Mucosa of descending colon (tissue), 3 donors: ENCODE results near the gene HAPLN3. TPM values are rescaled to one million over a fixed set of nuclear protein-coding genes. Genes with fewer than 3 reads are reported as not detected.

Experiments used
- ATAC-seq: fragments of 200-7000 bp; cut with Tn5 transposase; one replicate; pipeline ENCODE4 v1.9.1; 2020; ENCODE audit warnings: mild to moderate bottlenecking, moderate library complexity
- DNase-seq, 3 donors: peaks; one replicate each; pipeline ENCODE4 v3.0.0-alpha.2; 2020
- H3K36me3 ChIP-seq: fragments of 200-600 bp; one replicate; pipeline ENCODE4 v1.8.0; 2021; ENCODE audit warnings: low read depth, mild to moderate bottlenecking
- H3K4me1 ChIP-seq: fragments of 200-600 bp; one replicate; pipeline ENCODE4 v1.8.0; 2021; ENCODE audit warnings: low read depth, mild to moderate bottlenecking
- H3K4me3 ChIP-seq: fragments of 200-600 bp; one replicate; pipeline ENCODE4 v1.8.0; 2021; ENCODE audit warnings: mild to moderate bottlenecking
- H3K9me3 ChIP-seq: fragments of 200-600 bp; one replicate; pipeline ENCODE4 v1.8.0; 2021; ENCODE audit warnings: mild to moderate bottlenecking
- CTCF ChIP-seq: fragments of 200-600 bp; IDR thresholded peaks from one replicate; pipeline ENCODE4 v1.8.0; 2022; ENCODE audit warnings: antibody characterized with exemption, mild to moderate bottlenecking
- intact Hi-C, 2 donors: fragments of 100-400 bp; cut with DNase I in 1 of 2; cut with micrococcal nuclease in 1 of 2; formaldehyde crosslinking; loops; one replicate each; pipeline versions ENCODE4 v1.11.0 to v1.11.1; 2022; cut with DNase I, micrococcal nuclease
- total RNA-seq, 3 donors: library from RNA; stranded (reverse); fragmentation: NEBNext Ultra II Directional in 2 of 3; extraction: Animal tissue kit (Norgen Biotek cat#: 25700) in 2 of 3; gene quantifications; one replicate each; pipeline versions ENCODE4 v1.2.1 to v1.2.4, GENCODE V29; 2021 to 2023
- donor health status: DM: no; HTN: no; CAD: no; lungs with moderate emphysema.
- donor health status: DM: no; HTN: no; CAD: no.
- donor health status: DM: no; HTN: yes; CAD: no.

HAPLN3 gene
- total RNA-seq, 3 donors from 2014 or later = 2.7 to 6.7 (median 4.0) TPM

DNA sequence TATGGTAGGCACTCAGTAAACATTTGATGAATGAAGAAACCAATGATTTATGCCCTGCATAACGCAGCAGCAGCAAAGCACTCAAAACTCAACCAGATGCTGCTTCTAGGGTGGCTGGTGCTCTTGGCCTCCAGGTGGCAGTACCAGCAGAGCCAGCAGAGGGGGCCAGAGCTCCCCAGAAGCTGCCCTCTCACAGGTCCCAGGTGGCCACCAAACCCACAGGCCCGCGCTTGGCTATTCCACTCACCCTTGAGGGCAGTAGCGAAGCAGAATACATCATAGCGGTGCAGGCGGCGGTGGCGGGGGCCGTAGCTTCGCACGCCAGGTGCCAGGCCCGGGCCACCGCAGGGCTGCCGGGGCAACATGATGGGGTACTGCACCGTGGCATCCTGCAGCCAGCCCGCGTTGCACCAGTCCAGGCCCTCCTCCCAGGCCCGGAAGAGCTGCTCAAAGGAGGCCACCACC, 16.6 kb downstream of the HAPLN3 start:
- peak in 2 of 3 donors; percentile 44 to 60 for DNase-seq
- Histone ChIP-seq H3K9me3 (no peaks in the 10 kb centered on the region), H3K4me1 (no peaks in the 10 kb centered on the region), H3K4me3 (no peak overlapping the region), H3K36me3 (no peaks in the 10 kb centered on the region)
- TF ChIP-seq CTCF = peak; percentile 32
- ATAC-seq = peak; percentile 72
- intact Hi-C loops = no loop called here

DNA sequence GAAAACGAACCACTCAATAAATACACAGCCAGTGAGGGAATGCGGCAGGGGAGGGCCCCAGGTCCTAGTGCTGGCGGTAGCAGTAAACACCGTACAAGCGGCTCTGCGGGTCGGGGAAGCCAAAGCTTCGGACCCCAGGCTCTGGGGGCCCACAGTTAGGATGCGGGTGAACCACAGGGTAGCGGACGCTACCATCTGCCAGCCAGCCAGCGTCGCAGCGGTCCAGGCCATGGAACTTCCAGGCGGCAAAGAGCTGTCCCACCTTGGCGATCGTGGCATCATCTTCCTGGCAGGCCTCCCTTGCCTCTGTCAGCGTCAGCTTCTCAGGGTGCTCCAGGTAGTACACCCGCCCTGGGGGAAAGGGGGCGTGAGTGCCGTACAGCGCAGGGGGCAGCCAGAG, 17.4 kb downstream of the HAPLN3 start:
- intact Hi-C loops = no loop called here
- DNase-seq (no peak), ATAC-seq (no peak)
- Histone ChIP-seq H3K9me3 (no peaks in the 10 kb centered on the region), H3K4me3 (no peak overlapping the region), H3K4me1 (no peaks in the 10 kb centered on the region), H3K36me3 (no peaks in the 10 kb centered on the region)
- no peak for TF ChIP-seq CTCF

- Histone ChIP-seq H3K4me3 (no peak overlapping the region), H3K4me1 (no peaks in the 10 kb centered on the region), H3K36me3 (no peaks in the 10 kb centered on the region), H3K9me3 (no peaks in the 10 kb centered on the region)
- ATAC-seq (no peak), DNase-seq (no peak)
- intact Hi-C loops = no loop called here
- no peak for TF ChIP-seq CTCF
Measured at GRCh38 chr15:88877415-88877814, 17.9 kb downstream of the HAPLN3 start.

- Histone ChIP-seq H3K36me3 (no peaks in the 10 kb centered on the region), H3K4me1 (no peaks in the 10 kb centered on the region), H3K9me3 (no peaks in the 10 kb centered on the region), H3K4me3 (no peak overlapping the region)
- intact Hi-C loops = no loop called here
- ATAC-seq = no peak
- no peak for TF ChIP-seq CTCF
- DNase-seq = no peak
Measured at GRCh38 chr15:88876573-88876972, 18.8 kb downstream of the HAPLN3 start.

DNA sequence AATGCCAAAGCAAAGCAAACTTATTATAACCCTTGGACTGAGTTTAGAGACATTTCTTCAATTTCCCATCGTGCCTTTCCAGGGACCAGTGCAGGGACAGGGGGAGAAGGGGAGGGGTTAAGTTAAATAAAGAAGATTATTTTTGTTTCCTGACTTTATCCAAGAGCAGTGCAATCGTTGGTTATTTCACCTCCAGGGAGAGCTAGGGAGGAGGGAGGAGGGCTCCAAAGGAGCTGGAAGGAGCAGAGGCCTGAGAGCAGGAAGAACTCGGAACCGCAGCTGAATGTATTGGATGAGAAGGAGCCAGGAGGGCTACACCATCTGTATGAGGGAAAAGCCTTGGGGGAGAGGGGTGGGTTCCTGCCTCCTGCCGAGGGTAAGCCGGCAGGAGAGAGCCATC, 20.7 kb downstream of the HAPLN3 start:
- no peak for DNase-seq
- no peak overlapping the region for H3K4me3 ChIP-seq
- intact Hi-C loops = no loop called here
- no peaks in the 10 kb centered on the region for H3K9me3 ChIP-seq
- no peak for ATAC-seq
- H3K4me1 ChIP-seq = no peaks in the 10 kb centered on the region
- no peak for TF ChIP-seq CTCF
- H3K36me3 ChIP-seq = no peaks in the 10 kb centered on the region

- intact Hi-C loops = no loop called here
- Histone ChIP-seq H3K36me3 (no peaks in the 10 kb centered on the region), H3K9me3 (no peaks in the 10 kb centered on the region), H3K4me1 (no peaks in the 10 kb centered on the region), H3K4me3 (no peak overlapping the region)
- TF ChIP-seq CTCF = no peak
- no peak for DNase-seq
- no peak for ATAC-seq
Measured at GRCh38 chr15:88874275-88874674, 21.1 kb downstream of the HAPLN3 start.
